Daoy (cell line): ENCODE data around the gene NPAS2. TPM values are rescaled to one million over a fixed set of nuclear protein-coding genes. Genes with fewer than 3 reads are reported as not detected.

Experiments used
- DNase-seq: peaks from one replicate; pipeline ENCODE4 v3.0.0-alpha.2; 2015; ENCODE audit warnings: low read depth
- total RNA-seq: library from RNA; depleted of rRNA; stranded (reverse); fragments of >200 nt; shearing (Covaris generic); gene quantifications from 2 replicates; pipeline ENCODE4 v1.2.3, GENCODE V29; 2014; rRNA removed

Gene NPAS2
- total RNA-seq, 1 experiment from 2014 or later, result 11.4 TPM

DNA sequence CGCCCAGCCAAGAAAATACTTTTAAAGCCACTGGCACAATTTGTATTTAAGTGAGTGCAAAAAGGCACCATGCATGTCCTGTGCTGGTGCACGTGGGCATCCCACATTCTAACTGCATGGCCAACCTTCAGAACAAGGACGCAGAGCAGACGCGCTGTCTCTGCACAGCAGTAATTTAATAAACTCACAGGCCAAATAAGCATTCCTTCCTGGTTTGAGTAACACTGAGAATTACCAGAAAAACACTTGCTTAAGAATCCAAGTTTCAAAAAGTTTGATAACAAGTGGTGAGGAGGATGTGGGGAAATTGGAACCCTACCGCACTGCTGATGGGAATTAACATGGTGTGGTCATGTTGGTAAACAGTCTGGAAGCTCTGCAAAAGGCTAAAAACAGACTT lies 220.8 kb downstream of the NPAS2 start:
- DNase-seq, result no peak

DNA sequence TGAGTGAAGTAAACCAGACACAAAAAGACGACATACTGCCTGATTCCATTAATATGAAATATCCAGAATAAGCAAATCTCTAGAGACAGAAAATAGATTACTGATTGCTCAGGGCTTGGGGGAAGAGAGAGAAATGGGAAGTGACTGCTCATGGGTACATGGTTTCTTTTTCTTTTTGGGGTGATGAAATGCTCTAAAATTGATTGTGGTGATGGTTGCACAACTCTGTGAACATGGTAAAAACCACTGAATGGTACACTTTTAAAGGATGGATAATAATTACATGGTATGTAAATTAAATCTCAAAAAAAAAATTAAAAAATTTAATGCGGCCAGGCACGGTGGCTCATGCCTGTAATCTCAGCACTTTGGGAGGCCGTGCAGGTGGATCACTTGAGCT lies 221.5 kb downstream of the NPAS2 start:
- DNase-seq, result no peak

- no peak for DNase-seq
Measured at GRCh38 chr2:101045330-101045729, 225.4 kb downstream of the NPAS2 start.

Other genes starting within 250 kb of the NPAS2 start
- 1,064 and 1,199 TPM in 2 replicates for gene RPL31, start 182.2 kb downstream of the NPAS2 start, total RNA-seq